K562 (cell line): ENCODE data around the gene ESR2. TPM values are rescaled to one million over a fixed set of nuclear protein-coding genes. Genes with fewer than 3 reads are reported as not detected.

Experiments used
- polyA plus RNA-seq, 8 experiments: library from polyadenylated mRNA; depleted of rRNA in 4 of 8; stranded (reverse) in 5 of 8; unstranded in 3 of 8; fragments of >200 nt; fragmentation: Nextera tagmentation in 2 of 8; fragmentation: Illumina TruSeq in 1 of 8; extraction: Ambion mirVana in 2 of 8; extraction: Trizol in 1 of 8; gene quantifications; 2 replicates each; pipeline versions ENCODE4 v1.2.1 to v1.2.3, GENCODE V29; 2011 to 2014; ENCODE audit warnings: inconsistent platforms in 1 of 8, missing spikeins in 1 of 8
- total RNA-seq, 7 experiments: library from RNA; depleted of rRNA in 6 of 7; stranded (reverse); fragments of >200 nt in 6 of 7; fragmentation: Illumina TruSeq in 2 of 7; extraction: Trizol in 2 of 7; gene quantifications; 2 replicates each; pipeline versions ENCODE4 v1.2.1 to v1.2.3, GENCODE V29; 2011 to 2021; ENCODE audit warnings: low replicate concordance in 1 of 7
- TF ChIP-seq, protein P1 (sequence below): fragments of 200-600 bp; sonication (generic); IDR thresholded peaks from one replicate; pipeline ENCODE4 v1.6.1; 2012; ENCODE audit warnings: mild to moderate bottlenecking, low read depth, low read length, inconsistent platforms

ESR2 gene
- total and polyA plus RNA-seq, 9 of the 15 experiments (the other 6 are each of a cell fraction or from before 2014, with no cell fraction given) = 0.07 to 3.8 (median 2.0) TPM

DNA sequence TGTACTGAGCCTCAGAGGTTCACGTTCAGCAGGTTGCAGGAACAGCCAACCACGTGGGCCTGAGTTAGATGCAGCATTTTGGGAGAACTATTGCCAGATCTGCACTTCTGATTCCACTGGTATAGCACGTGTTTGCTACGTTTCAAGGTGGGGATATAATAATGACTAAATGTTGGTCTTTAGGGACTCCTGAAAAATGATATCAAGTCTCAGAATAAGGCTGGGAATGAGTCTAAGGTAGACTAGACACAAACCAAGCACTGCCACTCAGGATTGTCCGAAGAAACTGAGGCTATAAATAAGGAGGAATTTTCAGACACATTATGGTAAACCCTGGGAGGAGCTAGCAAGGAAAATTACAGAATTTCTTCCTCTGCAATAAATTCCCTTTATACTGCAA is 98.1 kb downstream of the ESR2 start (continued):
- TF ChIP-seq, protein P1, sequence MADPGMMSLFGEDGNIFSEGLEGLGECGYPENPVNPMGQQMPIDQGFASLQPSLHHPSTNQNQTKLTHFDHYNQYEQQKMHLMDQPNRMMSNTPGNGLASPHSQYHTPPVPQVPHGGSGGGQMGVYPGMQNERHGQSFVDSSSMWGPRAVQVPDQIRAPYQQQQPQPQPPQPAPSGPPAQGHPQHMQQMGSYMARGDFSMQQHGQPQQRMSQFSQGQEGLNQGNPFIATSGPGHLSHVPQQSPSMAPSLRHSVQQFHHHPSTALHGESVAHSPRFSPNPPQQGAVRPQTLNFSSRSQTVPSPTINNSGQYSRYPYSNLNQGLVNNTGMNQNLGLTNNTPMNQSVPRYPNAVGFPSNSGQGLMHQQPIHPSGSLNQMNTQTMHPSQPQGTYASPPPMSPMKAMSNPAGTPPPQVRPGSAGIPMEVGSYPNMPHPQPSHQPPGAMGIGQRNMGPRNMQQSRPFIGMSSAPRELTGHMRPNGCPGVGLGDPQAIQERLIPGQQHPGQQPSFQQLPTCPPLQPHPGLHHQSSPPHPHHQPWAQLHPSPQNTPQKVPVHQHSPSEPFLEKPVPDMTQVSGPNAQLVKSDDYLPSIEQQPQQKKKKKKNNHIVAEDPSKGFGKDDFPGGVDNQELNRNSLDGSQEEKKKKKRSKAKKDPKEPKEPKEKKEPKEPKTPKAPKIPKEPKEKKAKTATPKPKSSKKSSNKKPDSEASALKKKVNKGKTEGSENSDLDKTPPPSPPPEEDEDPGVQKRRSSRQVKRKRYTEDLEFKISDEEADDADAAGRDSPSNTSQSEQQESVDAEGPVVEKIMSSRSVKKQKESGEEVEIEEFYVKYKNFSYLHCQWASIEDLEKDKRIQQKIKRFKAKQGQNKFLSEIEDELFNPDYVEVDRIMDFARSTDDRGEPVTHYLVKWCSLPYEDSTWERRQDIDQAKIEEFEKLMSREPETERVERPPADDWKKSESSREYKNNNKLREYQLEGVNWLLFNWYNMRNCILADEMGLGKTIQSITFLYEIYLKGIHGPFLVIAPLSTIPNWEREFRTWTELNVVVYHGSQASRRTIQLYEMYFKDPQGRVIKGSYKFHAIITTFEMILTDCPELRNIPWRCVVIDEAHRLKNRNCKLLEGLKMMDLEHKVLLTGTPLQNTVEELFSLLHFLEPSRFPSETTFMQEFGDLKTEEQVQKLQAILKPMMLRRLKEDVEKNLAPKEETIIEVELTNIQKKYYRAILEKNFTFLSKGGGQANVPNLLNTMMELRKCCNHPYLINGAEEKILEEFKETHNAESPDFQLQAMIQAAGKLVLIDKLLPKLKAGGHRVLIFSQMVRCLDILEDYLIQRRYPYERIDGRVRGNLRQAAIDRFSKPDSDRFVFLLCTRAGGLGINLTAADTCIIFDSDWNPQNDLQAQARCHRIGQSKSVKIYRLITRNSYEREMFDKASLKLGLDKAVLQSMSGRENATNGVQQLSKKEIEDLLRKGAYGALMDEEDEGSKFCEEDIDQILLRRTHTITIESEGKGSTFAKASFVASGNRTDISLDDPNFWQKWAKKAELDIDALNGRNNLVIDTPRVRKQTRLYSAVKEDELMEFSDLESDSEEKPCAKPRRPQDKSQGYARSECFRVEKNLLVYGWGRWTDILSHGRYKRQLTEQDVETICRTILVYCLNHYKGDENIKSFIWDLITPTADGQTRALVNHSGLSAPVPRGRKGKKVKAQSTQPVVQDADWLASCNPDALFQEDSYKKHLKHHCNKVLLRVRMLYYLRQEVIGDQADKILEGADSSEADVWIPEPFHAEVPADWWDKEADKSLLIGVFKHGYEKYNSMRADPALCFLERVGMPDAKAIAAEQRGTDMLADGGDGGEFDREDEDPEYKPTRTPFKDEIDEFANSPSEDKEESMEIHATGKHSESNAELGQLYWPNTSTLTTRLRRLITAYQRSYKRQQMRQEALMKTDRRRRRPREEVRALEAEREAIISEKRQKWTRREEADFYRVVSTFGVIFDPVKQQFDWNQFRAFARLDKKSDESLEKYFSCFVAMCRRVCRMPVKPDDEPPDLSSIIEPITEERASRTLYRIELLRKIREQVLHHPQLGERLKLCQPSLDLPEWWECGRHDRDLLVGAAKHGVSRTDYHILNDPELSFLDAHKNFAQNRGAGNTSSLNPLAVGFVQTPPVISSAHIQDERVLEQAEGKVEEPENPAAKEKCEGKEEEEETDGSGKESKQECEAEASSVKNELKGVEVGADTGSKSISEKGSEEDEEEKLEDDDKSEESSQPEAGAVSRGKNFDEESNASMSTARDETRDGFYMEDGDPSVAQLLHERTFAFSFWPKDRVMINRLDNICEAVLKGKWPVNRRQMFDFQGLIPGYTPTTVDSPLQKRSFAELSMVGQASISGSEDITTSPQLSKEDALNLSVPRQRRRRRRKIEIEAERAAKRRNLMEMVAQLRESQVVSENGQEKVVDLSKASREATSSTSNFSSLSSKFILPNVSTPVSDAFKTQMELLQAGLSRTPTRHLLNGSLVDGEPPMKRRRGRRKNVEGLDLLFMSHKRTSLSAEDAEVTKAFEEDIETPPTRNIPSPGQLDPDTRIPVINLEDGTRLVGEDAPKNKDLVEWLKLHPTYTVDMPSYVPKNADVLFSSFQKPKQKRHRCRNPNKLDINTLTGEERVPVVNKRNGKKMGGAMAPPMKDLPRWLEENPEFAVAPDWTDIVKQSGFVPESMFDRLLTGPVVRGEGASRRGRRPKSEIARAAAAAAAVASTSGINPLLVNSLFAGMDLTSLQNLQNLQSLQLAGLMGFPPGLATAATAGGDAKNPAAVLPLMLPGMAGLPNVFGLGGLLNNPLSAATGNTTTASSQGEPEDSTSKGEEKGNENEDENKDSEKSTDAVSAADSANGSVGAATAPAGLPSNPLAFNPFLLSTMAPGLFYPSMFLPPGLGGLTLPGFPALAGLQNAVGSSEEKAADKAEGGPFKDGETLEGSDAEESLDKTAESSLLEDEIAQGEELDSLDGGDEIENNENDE = no peak
